ENCODE measurements around the gene ZBTB17. TPM values are rescaled to one million over a fixed set of nuclear protein-coding genes. Genes with fewer than 3 reads are reported as not detected.

ZBTB17 gene
- total RNA-seq, 1 donor from 2014 or later: 51.5 TPM

DNA sequence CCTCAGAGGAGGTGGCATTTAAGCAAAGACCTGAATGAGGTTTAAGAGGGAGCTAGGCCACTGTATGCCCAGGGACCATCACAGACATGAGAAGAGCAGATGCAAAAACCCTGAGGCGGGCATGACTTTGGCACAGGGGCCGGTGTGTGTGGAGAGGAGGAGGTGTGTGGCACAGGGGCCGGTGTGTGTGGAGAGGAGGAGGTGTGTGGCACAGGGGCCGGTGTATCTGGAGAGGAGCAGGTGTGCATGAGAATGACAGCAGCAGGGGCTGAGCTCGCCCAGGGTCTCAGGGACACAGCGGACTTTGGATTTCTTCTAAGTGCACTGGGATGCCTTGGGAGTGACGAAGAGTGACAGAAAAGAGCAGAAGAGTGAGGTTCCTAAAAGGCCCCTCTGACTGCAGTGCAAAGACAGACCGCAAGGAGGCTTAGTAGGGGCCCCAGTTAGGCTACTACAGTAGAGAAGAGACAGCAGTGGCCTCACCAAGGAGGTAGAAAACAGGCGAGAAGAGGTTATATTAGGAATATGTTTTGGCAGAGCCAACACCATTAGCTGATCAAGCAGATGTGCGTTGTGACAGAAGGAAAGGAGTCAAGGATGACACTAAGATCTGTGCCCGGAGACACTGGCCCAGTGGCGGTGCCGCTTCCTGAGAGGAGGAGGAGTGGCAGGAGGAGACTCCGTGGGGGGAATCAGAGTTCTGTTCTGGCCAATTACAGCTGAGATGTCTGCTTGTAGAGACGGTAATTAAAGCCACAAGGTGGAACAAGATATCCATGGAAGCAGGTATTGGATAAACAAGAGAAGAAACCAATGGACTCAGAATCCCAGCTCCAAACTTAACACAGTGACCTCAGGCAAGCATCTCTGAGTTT, 18.4 kb downstream of the ZBTB17 start:
- Mint-ChIP-seq H3K4me1 (peaks cover 44% of the 10 kb centered on the region), H3K36me3 (ENCODE audit: low read depth) (peaks cover 2% of the 10 kb centered on the region), H3K27me3 (ENCODE audit: low read depth) (no peaks in the 10 kb centered on the region), H3K9me3 (no peaks in the 10 kb centered on the region), H3K4me3 (no peak overlapping the region), H3K27ac (ENCODE audit: unreplicated experiment) (no peak overlapping the region)
- TF ChIP-seq, protein P1, sequence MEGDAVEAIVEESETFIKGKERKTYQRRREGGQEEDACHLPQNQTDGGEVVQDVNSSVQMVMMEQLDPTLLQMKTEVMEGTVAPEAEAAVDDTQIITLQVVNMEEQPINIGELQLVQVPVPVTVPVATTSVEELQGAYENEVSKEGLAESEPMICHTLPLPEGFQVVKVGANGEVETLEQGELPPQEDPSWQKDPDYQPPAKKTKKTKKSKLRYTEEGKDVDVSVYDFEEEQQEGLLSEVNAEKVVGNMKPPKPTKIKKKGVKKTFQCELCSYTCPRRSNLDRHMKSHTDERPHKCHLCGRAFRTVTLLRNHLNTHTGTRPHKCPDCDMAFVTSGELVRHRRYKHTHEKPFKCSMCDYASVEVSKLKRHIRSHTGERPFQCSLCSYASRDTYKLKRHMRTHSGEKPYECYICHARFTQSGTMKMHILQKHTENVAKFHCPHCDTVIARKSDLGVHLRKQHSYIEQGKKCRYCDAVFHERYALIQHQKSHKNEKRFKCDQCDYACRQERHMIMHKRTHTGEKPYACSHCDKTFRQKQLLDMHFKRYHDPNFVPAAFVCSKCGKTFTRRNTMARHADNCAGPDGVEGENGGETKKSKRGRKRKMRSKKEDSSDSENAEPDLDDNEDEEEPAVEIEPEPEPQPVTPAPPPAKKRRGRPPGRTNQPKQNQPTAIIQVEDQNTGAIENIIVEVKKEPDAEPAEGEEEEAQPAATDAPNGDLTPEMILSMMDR (conservative IDR thresholded peaks at IDR 0.05): peak; percentile 60
- DNase-seq (ENCODE audit: low read depth, low spot score): peak; percentile 27

DNA sequence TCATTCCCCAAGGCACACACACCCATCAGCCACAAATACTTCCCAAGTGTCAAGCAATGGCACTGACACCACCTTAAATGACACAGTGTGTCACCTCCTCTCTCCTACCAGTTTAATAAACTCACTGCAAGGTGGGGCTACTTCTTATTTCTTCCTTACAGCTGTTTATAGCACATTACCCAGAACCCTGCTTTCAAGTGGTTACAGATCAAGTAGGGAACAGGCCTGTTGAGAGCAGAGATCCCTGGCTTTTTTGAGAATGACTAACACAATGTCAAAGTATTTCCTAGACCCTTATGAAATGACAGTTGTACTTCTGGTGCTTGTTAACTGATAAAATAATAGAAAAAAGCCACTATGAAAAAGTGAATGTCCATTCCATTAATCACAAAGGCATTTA, 19.8 kb downstream of the ZBTB17 start:
- H3K27ac Mint-ChIP-seq (ENCODE audit: unreplicated experiment): no peak overlapping the region
- no peaks in the 10 kb centered on the region for H3K27me3 Mint-ChIP-seq (ENCODE audit: low read depth)
- TF ChIP-seq, protein P1 (conservative IDR thresholded peaks at IDR 0.05): no peak
- H3K4me1 Mint-ChIP-seq: peaks cover 38% of the 10 kb centered on the region
- H3K9me3 Mint-ChIP-seq: no peaks in the 10 kb centered on the region
- no peak for DNase-seq (ENCODE audit: low read depth, low spot score)
- peaks cover 3% of the 10 kb centered on the region for H3K36me3 Mint-ChIP-seq (ENCODE audit: low read depth)
- no peak overlapping the region for H3K4me3 Mint-ChIP-seq

DNA sequence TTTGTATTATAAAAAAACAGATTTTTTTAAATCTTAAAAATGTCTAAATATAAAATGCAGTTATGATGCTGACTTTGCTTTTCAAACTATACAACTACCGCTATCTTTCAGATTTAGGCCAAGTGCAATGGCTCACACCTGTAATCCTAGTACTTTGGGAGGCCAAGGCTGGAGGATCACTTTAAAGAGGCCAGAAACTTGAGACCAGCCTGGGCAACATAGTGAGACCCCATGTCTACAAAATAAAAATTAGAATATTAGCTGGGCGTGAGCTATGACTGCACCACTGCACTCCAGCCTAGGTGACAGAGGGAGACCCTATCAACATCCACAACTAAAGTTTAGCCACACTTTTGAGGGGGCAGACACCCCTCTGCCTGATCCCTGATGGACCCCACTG, 20.3 kb downstream of the ZBTB17 start:
- Mint-ChIP-seq H3K4me3 (no peak overlapping the region), H3K36me3 (ENCODE audit: low read depth) (peaks cover 3% of the 10 kb centered on the region), H3K9me3 (no peaks in the 10 kb centered on the region), H3K27ac (ENCODE audit: unreplicated experiment) (no peak overlapping the region), H3K27me3 (ENCODE audit: low read depth) (no peaks in the 10 kb centered on the region), H3K4me1 (peaks cover 36% of the 10 kb centered on the region)
- no peak for DNase-seq (ENCODE audit: low read depth, low spot score)
- TF ChIP-seq, protein P1 (conservative IDR thresholded peaks at IDR 0.05): no peak

DNA sequence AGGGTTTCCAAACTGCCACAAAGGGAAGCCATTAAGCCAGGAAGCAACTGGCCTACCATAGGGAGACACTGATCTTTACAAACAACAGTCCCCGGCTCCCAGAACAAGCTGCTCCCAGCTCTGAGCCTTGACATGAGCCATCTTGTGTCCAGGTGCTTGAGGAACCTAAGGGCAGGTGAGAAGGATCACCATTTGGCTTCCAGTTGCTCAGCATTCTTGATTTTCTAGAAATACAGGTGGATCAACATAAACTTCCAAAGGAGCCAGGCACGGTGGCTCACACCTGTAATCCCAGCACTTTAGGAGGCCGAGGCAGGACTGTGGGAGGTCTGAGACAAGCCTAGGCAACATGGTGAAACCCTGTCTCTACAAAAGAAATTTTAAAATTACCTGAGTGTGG, 21.6 kb downstream of the ZBTB17 start:
- Mint-ChIP-seq H3K4me1 (peaks cover 36% of the 10 kb centered on the region), H3K9me3 (no peaks in the 10 kb centered on the region), H3K27ac (ENCODE audit: unreplicated experiment) (no peak overlapping the region), H3K4me3 (no peak overlapping the region), H3K36me3 (ENCODE audit: low read depth) (peaks cover 3% of the 10 kb centered on the region), H3K27me3 (ENCODE audit: low read depth) (no peaks in the 10 kb centered on the region)
- DNase-seq (ENCODE audit: low read depth, low spot score): no peak
- TF ChIP-seq, protein P1 (conservative IDR thresholded peaks at IDR 0.05): no peak

DNA sequence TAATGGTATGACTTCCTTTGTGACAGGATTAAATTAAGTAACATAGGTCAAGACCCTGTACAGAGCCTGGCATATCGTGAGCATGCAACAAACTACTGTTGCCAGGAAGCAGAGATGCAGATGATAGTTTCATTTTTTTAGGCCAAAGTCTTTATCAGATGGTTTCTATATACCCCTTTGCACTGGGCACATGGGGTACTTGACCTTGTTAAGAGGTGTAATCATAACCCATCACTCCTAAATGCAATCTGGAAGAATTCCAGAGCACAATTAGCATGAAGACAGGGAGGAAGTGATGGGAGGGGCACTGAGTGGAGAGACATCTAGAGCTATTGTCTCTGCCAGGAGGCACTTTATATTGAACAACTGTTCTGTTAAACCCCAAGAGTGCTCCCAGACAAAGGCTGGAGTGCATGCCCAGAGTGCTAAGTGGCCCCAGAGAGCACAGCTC, 22.1 kb downstream of the ZBTB17 start:
- Mint-ChIP-seq H3K27me3 (ENCODE audit: low read depth) (no peaks in the 10 kb centered on the region), H3K4me1 (peaks cover 41% of the 10 kb centered on the region), H3K4me3 (no peak overlapping the region), H3K9me3 (no peaks in the 10 kb centered on the region), H3K36me3 (ENCODE audit: low read depth) (peaks cover 3% of the 10 kb centered on the region), H3K27ac (ENCODE audit: unreplicated experiment) (peak overlapping the region; percentile 35)
- no peak for DNase-seq (ENCODE audit: low read depth, low spot score)
- TF ChIP-seq, protein P1 (conservative IDR thresholded peaks at IDR 0.05): no peak

Data from neural crest cell (in vitro differentiated cells).